CD4-positive, alpha-beta T cell treated with Interleukin-17A for 4 hours (primary cell): ENCODE measurements around the gene MPST.
"Not testable (repeated sequence)": the region's sequence is repeated elsewhere in the genome, so short reads cannot be mapped to it uniquely, and the experiment has no call there.

ENCODE experiments used
- DNase-seq: peaks from one replicate; pipeline ENCODE4 v3.0.0-alpha.2; 2020; ENCODE audit warnings: mixed read lengths

MPST gene

GRCh38 chr22:37019309-37020191 is at the start of gene MPST, which contains the start of gene TST:
Gene MPST, plus strand, starts transcription at chr22:37019742. Its CDS starts 95 bp downstream, at chr22:37019837.
Gene TST, minus strand, starts transcription at chr22:37019447. Its CDS starts 715 bp downstream, at chr22:37018732.
- peak; percentile 43 for DNase-seq

DNA sequence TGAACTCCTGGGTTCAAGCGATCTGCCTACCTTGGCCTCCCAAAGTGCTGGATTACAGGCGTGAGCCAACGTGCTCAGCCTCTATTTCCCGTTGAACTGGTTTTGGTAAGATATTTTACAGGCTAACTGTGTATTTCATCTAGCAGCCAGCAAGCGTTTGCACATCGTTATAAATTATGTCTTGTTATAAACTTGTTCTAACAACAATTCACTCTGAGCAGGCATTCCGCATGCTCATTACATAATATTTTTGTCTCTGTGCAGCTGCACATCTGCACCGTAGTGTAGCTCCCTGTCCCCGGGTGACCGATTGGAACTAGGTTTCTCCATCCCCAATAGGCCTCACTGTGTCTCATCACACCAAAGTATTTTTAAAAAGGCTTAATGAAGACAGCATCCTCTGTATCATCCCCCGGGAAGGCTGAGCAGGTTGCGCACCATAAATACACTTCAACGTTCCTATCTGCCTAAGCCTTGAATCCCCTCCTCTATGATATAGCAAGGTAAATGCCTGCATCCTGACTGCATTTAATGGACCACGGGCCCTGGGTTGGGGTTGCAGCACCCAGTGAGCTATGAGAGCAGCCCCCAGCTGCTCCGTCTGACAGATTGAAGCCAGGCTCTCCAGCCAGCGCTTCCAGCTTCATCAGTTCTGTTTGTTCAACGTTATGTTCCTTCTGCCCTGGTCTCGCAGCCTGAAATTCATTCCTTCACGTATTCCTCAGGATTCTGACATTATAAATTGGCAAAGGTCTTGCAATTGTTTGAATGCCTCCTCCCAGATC is 48.0 kb upstream of the MPST start:
- no peak for DNase-seq

DNA sequence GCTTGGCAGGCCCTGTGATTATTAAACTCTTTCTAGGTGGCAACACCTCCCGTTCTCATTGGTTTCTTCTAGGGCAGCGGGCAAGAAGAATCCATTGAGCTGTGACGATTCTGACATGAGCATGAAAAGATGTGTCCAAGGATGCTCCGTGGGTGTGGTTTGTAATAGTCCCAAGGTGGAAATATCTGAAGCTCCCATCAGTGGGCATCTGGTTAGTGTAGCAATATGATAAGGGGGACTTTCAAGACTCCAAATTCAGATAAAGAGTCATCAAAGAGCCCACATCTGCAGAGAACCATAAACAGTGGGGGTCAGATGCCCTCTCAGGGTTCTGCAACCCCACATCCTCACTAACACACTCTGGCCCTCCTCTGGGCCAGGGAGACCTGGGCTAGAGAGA is 42.9 kb upstream of the MPST start:
- DNase-seq = no peak

DNA sequence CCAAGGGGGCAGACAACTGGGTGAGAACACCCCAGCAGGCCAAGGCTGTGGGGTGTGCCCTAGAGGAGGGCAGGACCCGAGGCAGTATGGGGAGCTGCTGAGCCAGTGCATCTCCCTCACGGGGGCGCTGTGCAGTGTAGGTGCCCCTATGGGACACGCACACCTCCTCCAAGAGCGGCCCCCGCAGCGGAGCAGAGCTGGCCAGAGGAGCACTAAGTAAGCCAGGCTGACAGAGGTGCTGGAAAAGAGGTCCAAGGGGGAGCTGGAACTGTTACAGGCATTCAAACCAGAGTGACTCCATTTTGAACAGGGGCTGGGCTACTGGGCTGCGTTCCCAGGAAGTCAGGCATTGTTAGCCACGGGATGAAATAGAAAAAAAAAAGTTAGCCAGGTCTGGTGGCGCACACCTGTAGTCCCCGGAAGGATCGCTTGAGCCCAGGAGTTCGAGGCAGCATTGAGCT is 42.1 kb upstream of the MPST start:
- peak; percentile 88 for DNase-seq

DNA sequence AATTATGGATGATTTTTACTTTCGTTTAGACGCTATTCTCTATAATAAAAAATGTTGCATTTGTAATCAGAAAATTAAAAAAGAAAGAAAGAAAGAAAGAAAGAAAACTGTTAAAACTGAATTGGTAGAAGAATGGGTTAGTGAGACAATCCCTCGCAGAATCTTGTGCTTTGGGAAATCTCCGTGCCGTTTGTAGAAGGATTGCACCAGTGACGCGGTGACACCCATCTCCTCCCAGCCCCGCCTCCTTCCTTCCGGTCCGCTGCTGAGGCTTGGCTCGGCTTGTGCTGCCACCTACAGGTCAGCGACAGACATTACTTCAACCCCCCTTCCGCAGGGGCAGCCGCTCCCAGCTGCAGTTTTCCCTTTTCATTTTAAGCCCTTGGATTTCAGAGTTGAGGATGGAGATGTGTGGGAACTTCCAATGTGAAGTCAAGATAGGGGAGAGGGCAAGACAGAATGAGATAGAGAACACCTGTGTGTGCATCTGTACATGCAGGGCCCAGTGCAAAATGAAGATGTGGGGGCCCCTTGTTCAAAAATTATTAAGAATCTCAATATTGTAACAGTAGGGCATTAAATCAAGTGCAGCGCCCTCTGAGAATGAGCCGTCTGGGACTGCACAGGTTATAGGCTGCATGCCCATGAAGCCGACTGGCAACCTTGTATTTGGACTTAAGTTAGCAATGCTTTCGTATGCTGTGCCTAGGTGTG is 41.4 kb upstream of the MPST start:
- DNase-seq = peak; percentile 96

- DNase-seq = no peak
Observed at GRCh38 chr22:36979016-36979910, 40.3 kb upstream of the MPST start.

GRCh38 chr22:36981247-36981775 is 38.2 kb upstream of the MPST start:
- DNase-seq = no peak

DNA sequence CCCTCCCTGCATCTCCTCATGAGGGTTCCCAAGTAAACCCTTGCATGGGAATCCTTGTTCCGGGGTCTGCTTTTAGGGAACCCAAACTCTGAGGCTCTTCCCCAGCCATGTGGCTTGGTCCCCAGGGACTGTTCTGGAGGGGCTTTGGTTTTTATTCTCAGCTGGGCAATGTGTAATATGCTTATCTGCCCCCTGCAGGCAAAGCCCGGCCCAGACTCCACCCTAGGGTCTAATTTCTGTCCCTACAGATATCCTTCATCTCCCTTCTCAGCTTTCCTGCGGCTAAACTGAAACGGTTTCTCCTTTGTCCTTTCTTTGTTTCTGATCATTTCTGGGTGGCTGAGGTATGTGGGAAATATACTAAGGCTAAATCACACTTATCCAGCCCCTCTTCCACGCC is 37.4 kb upstream of the MPST start:
- no peak for DNase-seq

GRCh38 chr22:36985211-36985889 is 34.2 kb upstream of the MPST start:
- no peak for DNase-seq

GRCh38 chr22:36986242-36986821 is 33.2 kb upstream of the MPST start:
- DNase-seq = peak; percentile 36

GRCh38 chr22:36988075-36988832 is 31.3 kb upstream of the MPST start:
- no peak for DNase-seq

GRCh38 chr22:36989012-36989411 is 30.5 kb upstream of the MPST start:
- DNase-seq = not testable (repeated sequence)

DNA sequence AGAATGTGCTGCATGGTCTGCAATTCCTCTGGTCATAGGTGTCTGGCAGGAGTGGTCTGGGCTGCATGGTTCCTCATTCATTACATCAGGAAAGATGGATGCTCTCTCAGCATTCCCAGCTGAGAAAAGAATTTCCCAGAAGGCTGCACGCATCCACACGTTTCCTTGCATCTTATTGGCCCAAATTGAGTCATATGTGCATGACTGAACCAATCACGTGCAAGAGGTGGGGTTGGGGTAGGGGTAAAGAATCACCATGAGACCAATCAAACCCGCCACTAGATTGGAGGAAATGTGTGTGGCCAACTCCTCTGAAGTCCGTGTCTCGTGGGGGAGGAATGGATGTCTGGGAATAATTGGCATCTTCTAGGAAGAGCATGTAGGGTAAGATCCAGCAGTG is 29.1 kb upstream of the MPST start:
- no peak for DNase-seq

GRCh38 chr22:36991206-36991605 is 28.3 kb upstream of the MPST start:
- no peak for DNase-seq

DNA sequence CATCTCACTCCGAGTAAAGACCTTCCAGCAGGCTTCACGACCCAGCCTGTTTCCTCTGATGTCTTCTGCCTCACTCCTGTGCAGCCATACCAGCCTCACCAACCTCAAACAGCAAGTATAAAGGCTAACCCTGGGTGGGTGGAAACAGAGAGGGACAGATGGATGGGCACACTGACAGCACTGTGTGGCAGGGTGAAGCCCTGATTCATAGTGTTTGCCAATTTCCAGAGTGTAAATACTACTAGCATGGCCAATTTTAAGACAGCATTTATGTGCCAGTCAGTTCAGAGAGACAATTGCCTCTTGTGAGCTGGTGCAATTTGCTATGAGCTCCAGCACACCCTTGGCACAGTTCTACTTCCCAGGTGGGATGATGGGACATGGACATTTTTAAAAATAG is 21.8 kb upstream of the MPST start:
- no peak for DNase-seq

DNA sequence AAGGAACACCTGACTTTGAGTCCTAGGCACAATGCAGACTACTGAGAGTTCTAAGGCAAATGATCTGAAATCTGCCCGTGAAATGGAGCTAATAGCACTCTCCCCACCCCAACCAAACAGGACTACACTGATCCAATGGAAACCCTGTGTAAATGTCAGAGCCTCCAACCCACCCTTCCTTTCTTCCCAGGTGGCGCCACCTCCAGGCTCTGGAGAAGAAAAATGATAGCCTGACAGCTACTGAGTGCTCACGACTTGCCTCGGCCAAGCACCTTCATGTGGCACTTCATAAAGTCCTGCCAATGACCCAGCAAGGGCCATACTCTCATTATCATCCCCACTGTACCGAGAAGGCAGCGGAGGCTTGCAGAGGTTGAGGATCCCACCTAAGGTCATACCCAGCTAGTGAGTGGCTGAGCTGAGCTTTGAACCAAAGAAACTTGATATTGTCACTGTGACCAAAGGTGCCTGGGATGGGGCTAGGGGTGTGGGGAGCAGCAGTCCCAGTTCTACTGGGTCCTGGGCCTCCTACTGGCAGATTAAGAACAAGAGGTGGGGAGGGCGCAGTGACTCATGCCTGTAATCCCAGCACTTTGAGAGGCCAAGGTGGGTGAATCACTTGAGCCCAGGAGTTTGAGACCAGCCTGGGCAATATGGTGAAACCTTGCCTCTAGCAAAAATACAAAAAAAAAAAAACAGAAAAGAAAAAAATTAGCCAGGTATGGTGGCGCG is 20.8 kb upstream of the MPST start:
- no peak for DNase-seq

GRCh38 chr22:36999463-36999862 is 20.1 kb upstream of the MPST start:
- DNase-seq = no peak

DNA sequence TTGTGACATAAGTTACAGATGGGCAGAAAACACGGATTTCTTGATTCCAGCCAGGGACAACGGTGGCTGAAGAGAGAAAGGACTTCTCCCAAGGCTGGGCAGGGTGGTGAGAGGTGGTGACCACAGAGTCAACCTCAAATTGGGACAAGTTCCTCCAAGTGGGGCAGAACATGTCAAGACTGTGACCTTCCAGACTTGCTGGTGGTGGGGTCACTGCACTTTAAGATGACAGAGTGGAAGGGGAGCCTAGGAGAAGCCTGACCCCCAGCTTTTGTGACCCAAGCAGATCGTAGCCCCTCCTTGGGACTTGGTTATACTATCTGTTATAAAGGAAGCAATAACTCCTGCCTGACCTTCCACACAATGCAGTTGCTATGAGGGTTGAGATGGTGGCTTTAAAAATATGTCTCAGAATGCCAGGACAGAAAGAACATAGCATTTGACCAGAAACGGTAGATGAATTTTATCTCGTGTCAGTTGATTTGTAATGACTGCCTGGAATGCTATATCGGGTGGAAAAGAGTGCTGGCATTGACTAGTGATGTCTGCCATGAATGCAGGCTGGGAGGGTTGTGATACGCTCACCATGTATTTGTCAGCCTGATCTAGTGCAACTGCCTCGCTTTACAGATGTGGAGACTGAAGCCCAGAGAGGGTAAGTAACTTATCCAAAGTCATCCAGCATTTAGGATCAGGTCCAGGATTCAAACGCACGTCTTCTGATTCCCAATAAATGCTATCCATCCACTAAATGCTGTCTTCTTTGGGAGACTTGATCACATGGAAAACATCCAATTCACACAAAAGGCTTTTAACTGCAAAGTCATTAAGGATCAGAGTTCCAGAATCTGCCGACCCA is 18.6 kb upstream of the MPST start:
- no peak for DNase-seq
